NCI-H524 treated with DMSO at 0.1 percent for 48 hours (cell line): ENCODE data around the gene GRPEL1.
"Not testable (repeated sequence)": the region's sequence is repeated elsewhere in the genome, so short reads cannot be mapped to it uniquely, and the experiment has no call there.

ENCODE experiments used
- DNase-seq: peaks from one replicate; lab custom pipeline; 2025; lab: John Stamatoyannopoulos, UW

The GRPEL1 gene

DNA sequence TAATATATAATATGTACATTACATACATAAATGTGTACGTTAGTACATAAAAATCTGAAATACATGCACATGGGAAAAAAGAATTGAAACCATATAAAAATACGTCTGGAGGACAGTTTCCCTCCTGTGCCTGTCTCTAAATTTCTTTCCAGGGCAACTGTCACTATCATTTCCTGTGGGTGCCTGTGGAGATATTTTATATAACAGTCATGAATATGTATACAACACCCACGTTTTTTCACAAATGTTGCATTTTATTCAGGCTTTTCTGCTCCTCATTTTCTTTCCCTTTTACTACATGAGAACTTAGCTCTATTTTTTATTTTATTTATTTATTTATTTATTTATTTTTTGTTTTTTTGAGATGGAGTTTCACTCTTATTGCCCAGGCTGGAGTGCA lies 24.2 kb upstream of the GRPEL1 start:
- DNase-seq: no peak

GRCh38 chr4:7089213-7089986 lies 21.5 kb upstream of the GRPEL1 start:
- DNase-seq: no peak

- DNase-seq: no peak
Measured at GRCh38 chr4:7087036-7087435, 19.2 kb upstream of the GRPEL1 start.

GRCh38 chr4:7086384-7086783 lies 18.5 kb upstream of the GRPEL1 start:
- DNase-seq: no peak

- not testable (repeated sequence) for DNase-seq
Measured at GRCh38 chr4:7084564-7084961, 16.7 kb upstream of the GRPEL1 start.

DNA sequence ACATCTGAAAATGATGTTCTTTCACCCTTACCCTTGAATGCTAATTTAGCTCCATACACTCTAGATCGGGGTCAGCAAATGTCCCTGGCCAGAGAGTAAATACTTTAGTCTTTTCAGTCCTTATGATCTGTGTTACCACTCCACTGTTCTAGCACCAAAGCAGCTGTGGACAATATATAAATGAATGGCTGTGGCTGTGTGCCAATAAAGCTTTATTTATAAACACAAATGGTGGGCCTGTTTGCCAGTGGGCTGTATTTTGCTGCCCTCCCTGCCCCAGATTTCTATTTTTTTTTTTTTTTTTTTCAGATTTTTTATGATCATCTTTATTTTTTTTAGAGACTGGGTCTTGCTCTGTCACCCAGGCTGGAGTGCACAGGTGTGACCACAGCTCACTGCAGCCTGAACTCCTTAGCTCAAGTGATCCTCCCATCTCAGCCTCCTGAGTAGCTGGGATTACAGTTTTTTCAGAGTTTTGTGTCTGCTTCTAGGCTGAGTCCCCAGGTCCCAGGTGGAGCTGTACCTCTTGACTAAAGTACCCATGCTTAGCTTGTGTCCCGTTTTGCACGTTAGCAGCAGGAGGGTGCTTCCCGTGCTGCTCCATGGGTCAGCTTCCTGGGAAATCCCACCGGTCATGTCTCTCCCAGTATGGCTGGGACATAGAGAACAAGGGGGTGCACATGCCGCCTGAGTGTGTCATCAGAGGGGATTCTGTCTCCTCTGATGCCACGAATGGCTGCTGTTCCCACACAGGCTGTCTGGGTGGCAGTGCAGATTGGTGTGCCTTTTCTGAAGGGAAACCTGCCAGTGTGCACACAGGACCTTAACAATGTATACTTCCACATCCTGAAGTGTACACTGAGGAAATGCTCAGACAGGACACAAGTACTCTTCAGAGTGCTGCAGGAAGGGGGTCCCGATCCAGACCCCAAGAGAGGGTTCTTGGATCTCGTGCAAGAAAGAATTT lies 16.0 kb upstream of the GRPEL1 start:
- no peak for DNase-seq

DNA sequence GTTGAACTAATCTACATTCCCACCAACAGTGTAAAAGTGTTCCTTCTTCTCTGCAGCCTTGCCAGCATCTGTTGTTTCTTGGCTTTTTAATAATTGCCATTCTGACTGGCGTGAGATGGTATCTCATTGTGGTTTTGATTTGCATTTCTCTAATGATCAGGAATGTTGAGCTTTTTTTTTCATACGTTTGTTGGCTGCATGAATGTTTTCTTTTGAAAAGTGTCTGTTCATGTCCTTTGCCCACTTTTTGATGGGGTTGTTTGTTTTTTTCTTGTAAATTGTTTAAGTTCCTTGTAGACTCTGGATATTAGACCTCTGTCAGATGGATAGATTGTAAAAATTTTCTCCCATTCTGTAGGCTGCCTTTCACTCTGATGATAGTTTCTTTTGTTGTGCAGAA lies 12.0 kb upstream of the GRPEL1 start:
- not testable (repeated sequence) for DNase-seq

- not testable (repeated sequence) for DNase-seq
Measured at GRCh38 chr4:7079483-7079882, 11.6 kb upstream of the GRPEL1 start.

DNA sequence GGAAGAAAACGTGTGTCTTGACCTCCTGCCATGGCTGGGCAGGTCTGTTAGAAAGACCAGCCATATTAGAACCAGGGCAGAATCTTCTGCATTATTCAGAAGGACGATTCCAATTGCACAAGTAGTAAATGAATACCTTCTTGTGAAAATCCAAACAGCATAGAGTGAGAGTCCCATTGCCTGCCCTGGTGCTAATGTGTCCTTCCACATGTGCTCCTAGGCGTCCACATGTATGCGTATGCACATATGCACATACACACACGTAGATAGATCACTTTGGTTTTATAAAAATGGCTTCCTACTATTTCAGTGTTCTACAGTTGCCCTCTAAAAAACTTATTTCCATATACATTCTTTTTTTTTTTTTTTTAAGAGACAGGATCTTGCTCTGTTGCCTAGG lies 10.2 kb upstream of the GRPEL1 start:
- DNase-seq: no peak

DNA sequence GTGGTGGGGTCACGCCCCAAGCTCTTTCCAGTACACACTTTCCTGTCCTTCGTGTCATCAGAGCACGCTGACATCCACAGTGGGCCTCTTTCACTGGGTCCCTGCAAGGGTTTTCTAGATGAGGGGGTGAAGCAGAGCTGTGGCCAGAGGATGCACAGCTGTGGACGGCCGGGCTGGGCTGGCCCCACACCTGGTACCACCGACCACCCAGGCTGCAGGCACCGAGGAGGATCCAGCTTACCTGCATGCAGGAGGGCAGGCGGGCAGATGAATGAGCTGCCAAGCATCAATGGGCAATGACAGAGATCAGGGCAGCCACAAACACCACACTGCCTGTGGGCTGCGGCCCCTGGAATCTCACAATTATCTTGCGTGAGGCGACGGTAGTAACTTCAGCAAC lies 9.5 kb upstream of the GRPEL1 start:
- no peak for DNase-seq

GRCh38 chr4:7076696-7077082 lies 8.8 kb upstream of the GRPEL1 start:
- no peak for DNase-seq

- DNase-seq: no peak
Measured at GRCh38 chr4:7075962-7076695, 8.3 kb upstream of the GRPEL1 start.

GRCh38 chr4:7074426-7074825 lies 6.6 kb upstream of the GRPEL1 start:
- DNase-seq: no peak

GRCh38 chr4:7073526-7074390 lies 5.9 kb upstream of the GRPEL1 start:
- DNase-seq: peak; percentile 30

DNA sequence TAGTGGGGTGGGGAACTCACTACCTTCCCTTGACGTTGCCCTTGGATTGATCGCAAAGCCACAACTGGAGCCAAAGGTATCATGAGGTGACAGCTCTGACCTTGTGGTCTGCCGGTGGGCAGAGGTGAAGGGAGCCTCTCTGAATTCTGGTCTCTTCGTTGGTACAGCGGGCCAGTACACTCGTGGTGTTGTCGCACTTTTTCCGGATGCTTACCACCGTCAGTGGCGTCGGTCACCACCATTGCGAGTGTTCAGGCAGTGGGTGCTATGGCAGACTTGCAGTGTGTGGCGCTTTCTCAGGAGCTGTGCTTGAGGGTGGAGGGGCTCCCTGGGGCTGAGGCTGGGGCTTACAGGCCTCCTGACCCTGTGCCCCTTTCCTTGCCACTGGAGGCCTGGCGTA lies 5.2 kb upstream of the GRPEL1 start:
- DNase-seq: no peak

- peak; percentile 61 for DNase-seq
Measured at GRCh38 chr4:7070729-7071511, 3.1 kb upstream of the GRPEL1 start.

GRCh38 chr4:7068883-7069282 lies 1.0 kb upstream of the GRPEL1 start:
- DNase-seq: no peak

- DNase-seq: no peak
Measured at GRCh38 chr4:7068279-7068842, 497 bp upstream of the GRPEL1 start.

DNA sequence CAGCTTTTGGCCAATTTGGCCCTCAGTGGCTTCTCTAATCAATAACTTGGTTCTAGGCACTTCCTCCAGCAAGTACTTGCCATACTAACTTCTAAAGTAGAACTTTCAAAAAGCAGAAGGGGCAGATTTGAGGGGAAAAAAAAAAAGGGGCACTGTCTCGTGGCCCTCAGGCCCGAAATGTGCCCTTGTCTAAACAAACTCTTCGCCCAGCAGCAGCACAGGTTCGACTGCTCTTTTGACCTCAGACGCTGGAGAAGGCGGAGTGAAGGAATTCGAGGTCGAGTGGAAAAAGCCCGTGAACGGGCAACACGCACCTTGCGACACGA lies 775 bp downstream of the GRPEL1 start:
- no peak for DNase-seq

DNA sequence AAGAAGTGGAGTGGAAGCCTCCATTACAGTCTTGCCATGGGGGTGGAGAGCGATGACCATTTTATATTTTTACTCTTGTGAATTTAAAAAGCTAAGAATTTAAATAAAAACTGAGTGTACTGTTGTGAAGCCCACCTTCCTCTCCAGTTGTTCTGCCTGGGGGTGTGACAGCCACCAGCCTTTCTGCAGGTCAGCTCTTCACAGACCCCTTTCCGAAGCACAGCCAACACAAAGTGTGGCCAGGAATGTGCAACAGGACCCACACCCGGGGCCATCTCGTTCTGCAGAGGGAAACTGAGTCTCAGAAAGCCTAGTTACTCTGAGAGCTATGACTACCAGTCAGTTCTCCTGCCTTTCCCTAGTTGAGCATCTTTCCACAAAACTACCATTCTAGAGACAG lies 1.4 kb downstream of the GRPEL1 start:
- DNase-seq: no peak
